ENCODE measurements around the gene HIPK2.

Gene HIPK2

DNA sequence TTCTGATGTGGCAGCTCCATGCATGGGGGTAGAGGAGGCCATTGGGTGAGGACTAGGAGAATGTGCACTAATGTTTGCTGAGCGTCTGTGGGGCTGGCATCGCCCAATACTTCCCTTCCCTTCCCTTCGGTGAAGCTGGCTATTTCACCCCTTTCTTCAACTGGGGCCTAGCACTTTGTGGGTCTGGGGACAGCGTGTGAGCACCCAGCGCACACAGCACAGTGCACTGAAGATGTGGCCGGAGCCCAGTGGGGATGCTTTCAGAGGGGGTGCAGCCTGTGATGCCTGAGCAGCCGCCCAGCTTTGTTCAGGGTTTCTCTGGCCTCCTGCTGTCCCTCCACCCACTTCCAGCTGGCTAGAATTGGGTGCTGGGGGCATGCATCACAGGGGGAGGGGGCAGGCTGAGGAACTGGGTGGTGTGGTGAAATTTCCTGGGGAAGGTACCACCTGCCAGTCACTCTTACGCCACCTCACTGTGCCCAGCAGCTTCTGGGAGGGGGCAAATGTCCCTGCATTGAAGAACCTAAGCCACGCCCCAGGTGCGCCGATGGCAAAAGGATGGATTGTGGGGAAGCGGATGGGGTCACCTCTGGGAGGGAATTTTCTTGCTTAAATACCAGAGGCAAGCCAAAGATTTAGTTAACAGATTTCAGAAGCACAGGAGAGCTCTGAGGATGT lies 208.8 kb downstream of the HIPK2 start:
- no peak overlapping the region for H3K27ac ChIP-seq (ENCODE audit: low read depth, low read length)
- no peak overlapping the region for H2AFZ ChIP-seq (ENCODE audit: low read length, unreplicated experiment)
- H3K4me3 ChIP-seq (ENCODE audit: low read depth, low read length), result no peak overlapping the region
- H3K79me2 ChIP-seq (ENCODE audit: control insufficient read depth, insufficient read depth, low read length, unreplicated experiment), result no peaks in the 10 kb centered on the region
- no peaks in the 10 kb centered on the region for H3K4me1 ChIP-seq (ENCODE audit: control insufficient read depth, insufficient read depth, low read length, unreplicated experiment)
- H3K27me3 ChIP-seq (ENCODE audit: insufficient read depth, low read length), result no peaks in the 10 kb centered on the region
- H3K36me3 ChIP-seq (ENCODE audit: insufficient read depth, low read length), result peaks cover 34% of the 10 kb centered on the region

DNA sequence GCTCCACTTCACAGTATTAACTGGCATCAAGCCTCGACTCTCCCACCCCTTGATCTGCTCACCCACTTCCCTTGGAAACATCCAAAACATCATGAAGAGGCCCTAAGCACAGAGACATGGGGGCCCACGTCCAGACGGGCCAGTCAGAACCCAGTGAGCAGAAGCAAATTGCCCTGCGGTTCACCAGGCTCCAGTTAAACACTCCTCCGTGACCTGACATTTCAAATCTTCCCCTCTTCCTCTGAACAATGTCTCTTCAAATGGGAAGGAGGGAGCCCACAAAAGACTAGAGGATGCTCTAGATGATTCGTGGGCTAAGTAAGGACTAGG lies 209.5 kb downstream of the HIPK2 start:
- no peak overlapping the region for H3K4me3 ChIP-seq (ENCODE audit: low read depth, low read length)
- no peaks in the 10 kb centered on the region for H3K79me2 ChIP-seq (ENCODE audit: control insufficient read depth, insufficient read depth, low read length, unreplicated experiment)
- H3K27ac ChIP-seq (ENCODE audit: low read depth, low read length), result no peak overlapping the region
- no peak overlapping the region for H2AFZ ChIP-seq (ENCODE audit: low read length, unreplicated experiment)
- no peaks in the 10 kb centered on the region for H3K4me1 ChIP-seq (ENCODE audit: control insufficient read depth, insufficient read depth, low read length, unreplicated experiment)
- H3K36me3 ChIP-seq (ENCODE audit: insufficient read depth, low read length), result peaks cover 37% of the 10 kb centered on the region
- H3K27me3 ChIP-seq (ENCODE audit: insufficient read depth, low read length), result no peaks in the 10 kb centered on the region

DNA sequence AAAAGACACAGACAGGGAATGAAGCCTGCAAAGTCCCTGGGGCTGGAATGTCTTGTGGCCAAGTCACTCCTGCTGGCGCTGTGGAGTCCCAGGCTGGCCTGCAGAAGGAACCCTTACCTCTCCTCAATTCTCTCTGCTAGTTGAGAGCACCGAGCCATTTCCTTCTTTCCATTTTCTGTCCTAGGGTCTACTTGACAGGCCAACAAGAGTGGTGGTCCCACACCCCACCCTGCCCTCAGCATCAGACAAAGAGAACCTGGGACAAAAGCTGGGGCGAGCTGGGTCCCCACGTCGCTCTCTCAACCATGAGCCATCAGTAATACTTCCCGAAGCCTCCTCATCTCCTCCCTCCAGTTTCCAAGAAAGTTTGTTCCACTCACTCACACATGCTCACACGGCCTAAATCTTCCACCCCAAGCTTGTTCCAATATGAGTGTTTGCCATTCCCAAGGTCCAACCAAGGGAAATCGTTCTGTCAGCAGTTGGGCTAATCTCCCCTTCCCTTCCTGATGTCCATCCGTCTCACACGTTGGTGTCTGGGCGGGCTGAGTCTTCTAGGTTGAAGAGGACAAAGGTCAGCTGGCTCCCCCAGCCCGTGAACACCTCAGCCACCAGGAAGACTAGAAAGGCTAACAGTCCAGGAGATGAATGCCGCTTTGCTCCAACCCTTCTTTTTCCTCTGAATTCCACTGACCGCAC lies 210.0 kb downstream of the HIPK2 start:
- Histone ChIP-seq H3K36me3 (ENCODE audit: insufficient read depth, low read length) (peaks cover 37% of the 10 kb centered on the region), H3K27me3 (ENCODE audit: insufficient read depth, low read length) (no peaks in the 10 kb centered on the region), H2AFZ (ENCODE audit: low read length, unreplicated experiment) (no peak overlapping the region), H3K4me1 (ENCODE audit: control insufficient read depth, insufficient read depth, low read length, unreplicated experiment) (no peaks in the 10 kb centered on the region), H3K4me3 (ENCODE audit: low read depth, low read length) (no peak overlapping the region), H3K27ac (ENCODE audit: low read depth, low read length) (no peak overlapping the region), H3K79me2 (ENCODE audit: control insufficient read depth, insufficient read depth, low read length, unreplicated experiment) (no peaks in the 10 kb centered on the region)

- H3K36me3 ChIP-seq (ENCODE audit: insufficient read depth, low read length), result peaks cover 33% of the 10 kb centered on the region
- H3K79me2 ChIP-seq (ENCODE audit: control insufficient read depth, insufficient read depth, low read length, unreplicated experiment), result no peaks in the 10 kb centered on the region
- no peaks in the 10 kb centered on the region for H3K4me1 ChIP-seq (ENCODE audit: control insufficient read depth, insufficient read depth, low read length, unreplicated experiment)
- no peak overlapping the region for H3K27ac ChIP-seq (ENCODE audit: low read depth, low read length)
- no peak overlapping the region for H2AFZ ChIP-seq (ENCODE audit: low read length, unreplicated experiment)
- H3K27me3 ChIP-seq (ENCODE audit: insufficient read depth, low read length), result no peaks in the 10 kb centered on the region
- H3K4me3 ChIP-seq (ENCODE audit: low read depth, low read length), result no peak overlapping the region
These were observed 210.8 kb downstream of the HIPK2 start for GRCh38 chr7:139566736-139567646.

DNA sequence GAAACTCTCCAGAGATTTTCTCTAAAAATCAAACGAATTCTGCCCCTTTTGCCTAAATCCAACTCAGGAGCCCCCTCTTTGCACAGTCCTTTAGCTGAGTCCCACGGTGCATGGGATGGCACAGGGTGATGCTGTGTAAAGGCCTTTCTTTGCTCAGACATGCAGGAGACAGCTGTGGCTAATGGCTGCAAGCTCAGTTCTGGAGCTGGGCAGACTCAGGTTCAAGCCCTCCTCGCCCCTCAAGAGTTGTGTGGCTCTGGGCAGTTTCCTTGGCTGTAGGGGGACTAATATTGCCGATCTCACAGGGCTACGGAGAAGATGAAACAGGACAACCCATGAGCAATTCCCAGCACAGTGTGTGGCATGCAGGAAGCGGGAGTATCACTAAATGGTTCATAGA lies 211.7 kb downstream of the HIPK2 start:
- peaks cover 30% of the 10 kb centered on the region for H3K36me3 ChIP-seq (ENCODE audit: insufficient read depth, low read length)
- no peak overlapping the region for H2AFZ ChIP-seq (ENCODE audit: low read length, unreplicated experiment)
- H3K79me2 ChIP-seq (ENCODE audit: control insufficient read depth, insufficient read depth, low read length, unreplicated experiment), result no peaks in the 10 kb centered on the region
- no peaks in the 10 kb centered on the region for H3K4me1 ChIP-seq (ENCODE audit: control insufficient read depth, insufficient read depth, low read length, unreplicated experiment)
- no peak overlapping the region for H3K27ac ChIP-seq (ENCODE audit: low read depth, low read length)
- no peak overlapping the region for H3K4me3 ChIP-seq (ENCODE audit: low read depth, low read length)
- H3K27me3 ChIP-seq (ENCODE audit: insufficient read depth, low read length), result no peaks in the 10 kb centered on the region

DNA sequence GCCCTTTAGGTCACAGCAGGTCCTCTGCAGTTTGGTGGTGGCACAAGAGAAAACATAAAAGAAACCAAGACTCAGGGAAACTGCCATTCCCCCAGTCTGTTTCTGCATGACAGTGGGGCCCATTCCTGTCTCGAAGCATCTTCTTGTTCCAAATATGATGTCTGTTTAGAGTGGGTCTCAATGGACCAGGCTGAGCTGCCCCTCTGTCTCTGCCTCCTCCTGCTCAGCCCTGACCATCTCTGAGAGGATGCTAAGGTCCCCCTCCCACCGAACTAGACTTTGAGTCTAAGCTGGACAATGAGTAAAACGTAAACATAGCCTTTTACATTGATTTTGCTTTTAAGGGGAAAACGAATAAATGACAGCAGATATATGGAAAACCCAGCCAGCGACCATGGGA lies 213.9 kb downstream of the HIPK2 start:
- H3K79me2 ChIP-seq (ENCODE audit: control insufficient read depth, insufficient read depth, low read length, unreplicated experiment), result no peaks in the 10 kb centered on the region
- H3K4me1 ChIP-seq (ENCODE audit: control insufficient read depth, insufficient read depth, low read length, unreplicated experiment), result no peaks in the 10 kb centered on the region
- peaks cover 21% of the 10 kb centered on the region for H3K36me3 ChIP-seq (ENCODE audit: insufficient read depth, low read length)
- H3K27me3 ChIP-seq (ENCODE audit: insufficient read depth, low read length), result no peaks in the 10 kb centered on the region
- no peak overlapping the region for H2AFZ ChIP-seq (ENCODE audit: low read length, unreplicated experiment)
- no peak overlapping the region for H3K4me3 ChIP-seq (ENCODE audit: low read depth, low read length)
- H3K27ac ChIP-seq (ENCODE audit: low read depth, low read length), result no peak overlapping the region

GRCh38 chr7:139562961-139563565 lies 214.7 kb downstream of the HIPK2 start:
- no peak overlapping the region for H2AFZ ChIP-seq (ENCODE audit: low read length, unreplicated experiment)
- no peaks in the 10 kb centered on the region for H3K27me3 ChIP-seq (ENCODE audit: insufficient read depth, low read length)
- peaks cover 20% of the 10 kb centered on the region for H3K36me3 ChIP-seq (ENCODE audit: insufficient read depth, low read length)
- H3K79me2 ChIP-seq (ENCODE audit: control insufficient read depth, insufficient read depth, low read length, unreplicated experiment), result no peaks in the 10 kb centered on the region
- no peak overlapping the region for H3K27ac ChIP-seq (ENCODE audit: low read depth, low read length)
- no peak overlapping the region for H3K4me3 ChIP-seq (ENCODE audit: low read depth, low read length)
- no peaks in the 10 kb centered on the region for H3K4me1 ChIP-seq (ENCODE audit: control insufficient read depth, insufficient read depth, low read length, unreplicated experiment)

GRCh38 chr7:139562491-139562890 lies 215.3 kb downstream of the HIPK2 start:
- no peaks in the 10 kb centered on the region for H3K27me3 ChIP-seq (ENCODE audit: insufficient read depth, low read length)
- no peak overlapping the region for H3K4me3 ChIP-seq (ENCODE audit: low read depth, low read length)
- no peak overlapping the region for H2AFZ ChIP-seq (ENCODE audit: low read length, unreplicated experiment)
- H3K36me3 ChIP-seq (ENCODE audit: insufficient read depth, low read length), result peaks cover 17% of the 10 kb centered on the region
- H3K79me2 ChIP-seq (ENCODE audit: control insufficient read depth, insufficient read depth, low read length, unreplicated experiment), result no peaks in the 10 kb centered on the region
- no peaks in the 10 kb centered on the region for H3K4me1 ChIP-seq (ENCODE audit: control insufficient read depth, insufficient read depth, low read length, unreplicated experiment)
- no peak overlapping the region for H3K27ac ChIP-seq (ENCODE audit: low read depth, low read length)

DNA sequence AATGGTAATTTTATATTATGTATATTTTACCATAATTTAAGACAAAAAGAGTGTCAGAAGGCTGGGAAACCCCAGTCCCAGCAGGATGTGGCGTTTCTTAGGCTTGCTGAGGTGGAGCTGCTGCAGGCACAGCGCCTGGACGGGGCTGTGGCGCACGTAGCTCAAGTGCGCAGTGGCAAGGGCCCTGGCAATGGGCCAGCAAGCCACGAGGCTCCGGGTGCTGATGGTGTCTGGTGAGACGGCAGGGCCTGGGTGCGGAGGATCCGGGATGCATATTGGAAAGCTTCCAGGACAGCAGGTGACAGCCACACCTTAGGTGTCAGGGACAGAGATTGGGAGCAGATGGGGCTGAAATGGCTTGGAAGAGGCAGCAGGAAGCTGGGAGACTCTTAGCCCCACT lies 217.1 kb downstream of the HIPK2 start:
- H3K27me3 ChIP-seq (ENCODE audit: insufficient read depth, low read length), result no peaks in the 10 kb centered on the region
- no peak overlapping the region for H3K27ac ChIP-seq (ENCODE audit: low read depth, low read length)
- H2AFZ ChIP-seq (ENCODE audit: low read length, unreplicated experiment), result no peak overlapping the region
- H3K36me3 ChIP-seq (ENCODE audit: insufficient read depth, low read length), result peaks cover 14% of the 10 kb centered on the region
- no peaks in the 10 kb centered on the region for H3K4me1 ChIP-seq (ENCODE audit: control insufficient read depth, insufficient read depth, low read length, unreplicated experiment)
- no peak overlapping the region for H3K4me3 ChIP-seq (ENCODE audit: low read depth, low read length)
- H3K79me2 ChIP-seq (ENCODE audit: control insufficient read depth, insufficient read depth, low read length, unreplicated experiment), result no peaks in the 10 kb centered on the region

DNA sequence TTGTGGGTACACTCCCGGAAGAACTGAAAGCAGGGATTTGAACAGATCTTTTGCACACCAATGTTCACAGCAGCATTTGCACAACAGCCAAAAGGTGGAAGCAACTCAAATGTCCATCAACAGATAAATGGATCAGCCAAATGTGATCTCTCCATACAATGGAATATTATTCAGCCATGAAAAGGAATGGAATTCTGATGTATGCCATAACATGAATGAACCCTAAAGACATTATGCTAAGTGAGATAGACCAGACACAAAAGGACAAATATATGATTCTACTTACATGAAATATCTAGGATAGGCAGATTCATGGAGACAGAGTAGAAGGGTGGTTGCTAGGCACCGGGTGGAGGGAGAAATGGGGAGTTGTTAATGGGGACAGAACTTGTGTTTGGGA lies 217.6 kb downstream of the HIPK2 start:
- peaks cover 14% of the 10 kb centered on the region for H3K36me3 ChIP-seq (ENCODE audit: insufficient read depth, low read length)
- no peak overlapping the region for H3K4me3 ChIP-seq (ENCODE audit: low read depth, low read length)
- no peaks in the 10 kb centered on the region for H3K79me2 ChIP-seq (ENCODE audit: control insufficient read depth, insufficient read depth, low read length, unreplicated experiment)
- H3K27me3 ChIP-seq (ENCODE audit: insufficient read depth, low read length), result no peaks in the 10 kb centered on the region
- H3K27ac ChIP-seq (ENCODE audit: low read depth, low read length), result no peak overlapping the region
- H3K4me1 ChIP-seq (ENCODE audit: control insufficient read depth, insufficient read depth, low read length, unreplicated experiment), result no peaks in the 10 kb centered on the region
- H2AFZ ChIP-seq (ENCODE audit: low read length, unreplicated experiment), result no peak overlapping the region

All from ACC112 (cell line).